Stimulated activated CD4-positive, alpha-beta T cell treated with anti-CD3 and anti-CD28 coated beads, Interleukin-2, amount 100 ng/mL, for 4 hours (primary cell): Measurements from ENCODE around the gene RNF151.
"Not testable (repeated sequence)": the region's sequence is repeated elsewhere in the genome, so short reads cannot be mapped to it uniquely, and the experiment has no call there.

Experiments used
- DNase-seq: peaks from one replicate; pipeline ENCODE4 v3.0.0-alpha.2; 2020; ENCODE audit warnings: low read depth

RNF151 gene, protein sequence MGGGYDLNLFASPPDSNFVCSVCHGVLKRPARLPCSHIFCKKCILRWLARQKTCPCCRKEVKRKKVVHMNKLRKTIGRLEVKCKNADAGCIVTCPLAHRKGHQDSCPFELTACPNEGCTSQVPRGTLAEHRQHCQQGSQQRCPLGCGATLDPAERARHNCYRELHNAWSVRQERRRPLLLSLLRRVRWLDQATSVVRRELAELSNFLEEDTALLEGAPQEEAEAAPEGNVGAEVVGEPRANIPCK

DNA sequence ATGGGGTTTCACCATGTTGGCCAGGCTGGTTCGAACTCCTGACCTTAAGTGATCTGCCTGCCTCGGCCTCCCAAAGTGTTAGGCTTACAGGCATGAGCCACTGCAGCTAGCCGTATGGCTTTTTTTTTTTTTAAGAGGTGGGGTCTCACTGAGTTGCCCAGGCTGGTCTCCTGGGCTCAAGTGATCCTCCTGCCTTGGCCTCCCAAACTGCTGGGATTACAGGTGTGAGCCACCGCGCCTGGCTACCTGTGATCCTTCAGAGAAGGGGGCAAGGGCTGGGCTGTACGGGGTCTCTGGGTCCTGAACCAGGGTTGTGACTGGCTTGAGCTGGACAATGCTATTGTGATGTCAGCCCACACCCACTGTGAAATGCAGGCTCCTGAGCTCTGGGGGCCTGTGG is at the start of gene RNF151:
RNF151 (plus strand) TSS at position 397 of the 400 bp plus-strand sequence. CDS start 26 bp downstream, outside the sequence.
- DNase-seq, result no peak

DNA sequence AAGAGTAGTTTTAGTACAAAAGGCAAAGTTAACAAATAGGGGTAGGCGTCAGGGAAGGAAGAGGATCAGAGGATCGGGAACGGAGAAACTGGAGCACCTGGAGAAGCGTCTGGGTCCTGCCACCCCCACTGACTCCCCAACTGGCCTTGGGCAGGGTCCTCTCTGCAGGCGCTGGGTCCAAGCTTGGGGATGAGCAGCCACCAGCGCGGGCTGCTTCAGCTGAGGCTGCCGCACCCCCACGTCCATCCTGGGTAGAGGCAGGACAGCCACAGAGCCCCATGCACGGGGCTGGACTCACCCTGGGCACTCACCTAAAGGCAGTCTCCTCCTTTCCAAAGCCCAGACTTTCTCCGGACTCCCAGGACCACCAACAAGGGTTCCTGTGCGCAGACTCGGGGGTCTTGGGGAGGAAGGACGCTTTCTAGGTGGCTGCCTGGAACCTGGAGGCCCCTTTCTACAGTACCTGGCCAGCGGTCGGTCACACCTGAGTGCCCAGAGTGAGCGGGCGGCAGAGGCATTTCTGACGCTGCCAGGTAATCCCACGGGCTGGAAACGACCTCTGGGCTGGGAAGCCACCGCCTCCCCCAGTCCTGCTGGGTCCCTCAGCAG is 49.5 kb upstream of the RNF151 start:
- DNase-seq, result no peak

DNA sequence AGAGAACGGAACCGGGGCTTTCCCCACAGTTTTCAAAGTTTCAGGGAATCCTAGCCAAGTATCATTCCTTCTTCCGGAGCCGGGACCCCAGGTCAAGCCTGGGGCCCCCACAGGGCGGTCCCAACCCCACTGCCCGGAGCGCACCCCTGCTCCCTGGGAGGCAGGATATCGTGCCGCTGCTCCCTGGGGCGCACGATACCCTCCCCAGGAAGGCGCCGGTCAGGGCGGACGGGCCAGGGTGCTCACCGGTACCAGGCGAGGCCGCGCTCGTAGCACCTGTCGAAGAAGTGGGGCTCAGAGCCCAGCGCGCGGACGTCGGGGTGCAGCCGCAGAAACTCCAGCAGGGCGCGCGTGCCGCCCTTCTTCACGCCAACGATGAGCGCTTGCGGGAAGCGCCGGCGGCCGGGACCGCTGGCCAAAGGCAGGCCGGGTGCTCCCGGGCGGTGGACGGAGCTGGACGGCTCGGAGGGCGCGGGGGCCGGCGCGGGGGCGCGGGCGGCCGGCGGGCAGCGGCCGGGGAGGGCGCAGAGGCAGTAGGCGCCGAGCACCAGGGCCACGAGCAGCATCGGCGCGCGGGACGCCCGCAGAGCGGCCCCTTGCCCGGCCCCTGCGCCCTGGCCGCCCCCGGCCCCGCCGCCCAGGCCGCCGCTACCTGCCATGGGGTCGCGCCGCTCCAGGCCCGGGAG is 48.8 kb upstream of the RNF151 start:
- no peak for DNase-seq

DNA sequence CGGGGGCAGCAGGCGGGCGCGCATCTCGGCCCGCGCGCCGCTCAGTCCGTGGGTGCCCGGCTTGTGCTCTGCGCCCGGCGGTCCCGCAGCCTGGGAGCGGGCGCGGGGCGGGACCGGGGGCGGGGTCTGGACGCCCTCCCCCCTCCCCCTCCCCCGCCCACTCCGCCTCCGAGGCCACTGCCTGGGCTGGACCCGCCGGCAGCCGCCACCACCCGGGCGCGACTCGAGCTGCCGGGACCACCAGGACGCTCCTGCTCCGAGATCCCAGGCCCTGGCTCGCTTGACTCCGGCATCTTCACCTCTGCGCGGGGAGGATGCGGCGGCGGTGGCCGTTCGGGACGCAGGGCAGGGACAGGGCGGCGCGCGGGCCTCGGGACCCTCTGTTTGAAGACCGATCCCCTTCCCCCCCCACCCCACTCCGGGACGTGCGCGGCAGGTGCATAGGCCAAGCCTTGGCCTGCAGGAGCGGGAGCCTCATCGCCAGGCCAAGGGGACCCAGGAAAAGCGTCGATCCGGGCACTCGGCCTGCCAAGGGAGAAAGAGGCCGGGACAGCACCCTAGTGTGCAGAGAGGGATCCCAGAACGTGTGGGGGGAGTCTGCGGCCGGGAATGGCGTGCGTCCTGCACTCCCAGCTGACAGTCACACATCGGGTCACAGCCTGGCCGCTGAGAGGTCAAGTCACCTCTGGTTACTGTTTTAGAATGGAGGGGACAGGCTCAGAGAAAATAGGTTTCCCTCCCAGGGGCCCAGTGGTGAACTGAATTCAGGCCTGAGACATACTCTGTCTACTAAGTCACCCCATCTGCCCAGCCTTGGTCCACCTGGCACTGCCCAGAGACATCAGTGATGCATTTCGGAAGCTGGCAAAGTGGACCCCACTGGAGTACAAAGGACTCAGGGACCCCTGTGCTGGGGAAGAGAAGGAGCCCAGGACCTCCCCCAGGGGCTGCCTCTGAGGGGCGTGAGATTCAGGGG is 48.0 kb upstream of the RNF151 start, which contains the start of gene HS3ST6:
HS3ST6 (minus strand) TSS at position 65 of the 976 bp plus-strand sequence. CDS start 92 bp downstream, outside the sequence.
- no peak for DNase-seq

DNA sequence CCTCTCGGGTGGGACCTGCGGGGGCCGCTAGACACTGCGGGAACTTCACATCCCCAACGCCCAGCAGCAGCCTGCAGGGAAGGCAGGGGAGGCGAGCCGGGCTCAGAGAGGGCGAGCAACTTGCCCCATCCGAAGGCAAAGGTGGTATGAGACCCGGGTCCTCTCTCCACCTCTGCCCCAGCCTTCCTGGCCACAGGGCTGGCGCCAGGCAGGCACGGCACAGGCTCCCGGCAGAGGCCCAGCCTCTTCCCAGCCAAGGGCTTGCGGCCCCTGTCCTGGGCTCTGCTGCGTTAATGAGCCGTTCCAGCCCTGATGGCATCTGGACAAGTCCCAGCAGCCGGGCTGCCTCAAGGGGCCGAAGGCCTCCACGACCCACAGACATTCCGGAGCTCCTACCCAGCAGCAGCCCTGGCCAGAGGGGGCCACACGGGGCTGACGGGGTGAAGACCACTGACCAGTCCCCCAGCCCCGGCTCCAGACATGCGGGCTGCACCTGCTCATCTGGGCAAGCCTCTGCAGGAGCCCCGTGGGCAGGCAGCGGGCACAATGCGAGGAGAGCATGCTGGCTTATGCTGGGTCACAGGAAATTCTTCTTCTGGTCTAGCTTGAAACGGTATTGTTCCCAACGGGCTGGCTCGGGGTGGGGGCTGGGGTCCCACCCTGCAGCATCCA is 47.2 kb upstream of the RNF151 start:
- no peak for DNase-seq

DNA sequence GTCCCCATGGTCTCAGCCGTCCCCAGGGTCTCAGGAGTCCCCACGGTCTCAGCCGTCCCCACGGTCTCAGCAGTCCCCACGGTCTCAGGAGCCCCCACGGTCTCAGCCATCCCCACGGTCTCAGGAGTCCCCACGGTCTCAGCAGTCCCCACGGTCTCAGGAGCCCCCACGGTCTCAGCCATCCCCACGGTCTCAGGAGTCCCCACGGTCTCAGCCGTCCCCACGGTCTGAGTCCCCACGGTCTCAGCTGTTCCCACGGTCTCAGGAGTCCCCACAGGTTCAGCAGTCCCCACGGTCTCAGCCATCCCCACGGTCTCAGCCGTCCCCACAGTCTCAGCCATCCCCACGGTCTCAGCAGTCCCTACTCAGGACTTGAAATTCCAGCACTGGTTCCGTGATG is 46.5 kb upstream of the RNF151 start:
- DNase-seq, result not testable (repeated sequence)

DNA sequence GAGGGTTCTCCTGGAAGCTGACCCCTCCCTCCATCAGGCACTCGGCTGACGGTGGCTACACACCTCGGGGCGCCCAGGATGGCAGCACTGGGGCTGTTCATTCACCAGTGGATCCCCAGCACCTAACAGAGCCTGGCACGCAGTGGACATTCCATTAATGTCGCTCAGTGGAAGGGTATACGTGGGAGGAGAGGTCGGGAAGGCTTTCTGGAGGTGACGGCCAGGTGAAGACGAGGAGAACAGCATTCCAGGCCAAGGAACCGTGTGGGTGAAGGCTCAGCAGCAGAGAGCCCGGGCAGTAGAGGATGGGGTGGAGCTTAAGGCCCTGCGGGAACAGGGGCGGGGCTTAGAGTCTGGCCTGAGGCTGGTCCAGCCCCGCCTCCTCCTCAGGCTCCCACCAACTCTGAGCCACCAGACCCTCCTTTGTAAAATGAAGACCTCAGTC is 45.9 kb upstream of the RNF151 start:
- DNase-seq, result no peak

DNA sequence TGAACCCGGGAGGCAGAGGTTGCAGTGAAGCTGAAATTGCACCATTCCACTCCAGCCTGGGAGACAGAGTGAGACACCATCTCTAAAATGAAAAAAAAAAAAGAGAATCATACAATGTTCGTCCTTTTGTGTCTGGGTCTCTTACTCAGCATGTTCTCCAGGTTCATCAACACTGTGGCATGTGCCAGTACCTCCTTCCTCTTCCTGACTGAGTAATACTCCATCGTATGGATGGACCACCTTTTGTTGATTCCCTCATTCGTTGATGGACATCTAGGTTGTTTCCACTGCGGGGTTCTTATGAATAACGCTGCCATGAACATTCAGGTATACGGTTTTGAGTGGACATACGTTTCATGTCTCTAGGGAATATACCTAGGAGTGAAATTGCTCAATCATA is 44.3 kb upstream of the RNF151 start:
- DNase-seq, result no peak

DNA sequence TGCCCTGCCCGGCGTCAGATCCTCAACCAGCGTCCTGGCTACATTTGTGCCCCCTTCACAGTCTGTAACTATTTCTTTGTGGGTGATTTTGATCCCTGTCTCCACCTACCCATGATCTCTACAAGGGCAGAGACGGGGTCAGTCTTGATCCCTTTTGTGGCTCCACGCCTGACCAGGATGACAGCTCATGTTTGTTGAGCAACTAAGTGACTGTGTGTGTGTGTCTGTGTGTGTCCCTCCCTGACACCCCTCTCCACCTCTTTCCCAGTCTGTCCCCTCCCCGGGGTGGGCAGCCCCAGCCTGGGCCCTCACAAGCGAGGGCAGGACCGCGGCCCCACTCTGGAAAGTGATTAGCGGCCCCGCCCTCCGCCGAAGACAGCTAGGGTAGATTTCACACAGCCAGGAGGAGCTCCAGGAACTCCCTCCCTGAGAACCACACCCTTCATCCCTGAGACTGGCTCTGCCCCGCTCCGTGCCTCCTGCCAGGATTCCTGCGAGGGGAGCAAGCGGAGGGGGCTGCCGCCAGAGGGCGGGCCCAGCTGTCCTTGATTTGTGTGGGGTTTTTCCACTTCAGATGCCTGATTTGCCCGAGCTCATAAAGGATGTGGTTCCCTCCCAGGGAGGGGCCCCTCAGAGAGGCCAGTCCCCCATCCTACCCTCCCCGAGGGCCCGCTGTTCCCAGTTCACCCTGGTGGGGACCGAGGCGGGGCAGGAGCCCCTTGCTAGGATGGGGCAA is 43.2 kb upstream of the RNF151 start:
- no peak for DNase-seq

DNA sequence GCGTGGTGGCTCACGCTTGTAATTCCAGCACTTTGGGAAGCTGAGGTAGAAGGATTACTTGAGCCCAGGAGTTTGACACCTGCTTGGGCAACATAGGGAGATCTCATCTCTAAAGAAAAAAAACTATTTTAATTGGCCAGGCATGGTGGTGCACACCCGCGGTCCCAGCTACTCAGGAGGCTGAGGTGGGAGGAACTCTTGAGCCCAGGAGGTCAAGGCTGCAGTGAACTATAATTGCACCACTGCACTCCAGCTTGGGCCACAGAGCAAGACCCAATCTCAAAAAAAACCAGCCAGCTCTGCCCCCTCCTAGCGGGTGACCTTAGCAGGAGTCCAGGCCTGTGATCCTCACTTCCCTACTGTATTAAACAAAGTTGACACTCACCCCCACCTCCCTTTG is 42.6 kb upstream of the RNF151 start:
- no peak for DNase-seq

DNA sequence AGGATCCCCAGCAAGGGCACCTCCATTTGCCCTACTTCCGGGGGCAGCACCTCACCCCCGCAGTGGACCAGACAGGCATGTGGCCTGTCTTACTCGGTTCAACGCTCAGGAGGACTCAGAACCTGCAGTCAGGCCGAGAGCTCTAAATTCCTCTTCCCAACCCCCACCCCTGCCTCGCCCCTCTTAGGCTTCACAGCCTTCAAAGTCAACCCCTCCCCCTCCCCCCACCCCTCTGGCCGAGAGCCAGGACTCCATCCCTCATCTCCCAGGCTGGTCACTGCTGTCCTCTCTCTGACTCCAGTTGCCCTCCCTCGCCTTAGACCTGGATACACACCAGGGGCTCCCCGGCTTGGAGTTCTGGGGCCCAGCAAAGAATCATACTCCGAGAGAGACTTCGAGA is 40.4 kb upstream of the RNF151 start:
- DNase-seq, result no peak

DNA sequence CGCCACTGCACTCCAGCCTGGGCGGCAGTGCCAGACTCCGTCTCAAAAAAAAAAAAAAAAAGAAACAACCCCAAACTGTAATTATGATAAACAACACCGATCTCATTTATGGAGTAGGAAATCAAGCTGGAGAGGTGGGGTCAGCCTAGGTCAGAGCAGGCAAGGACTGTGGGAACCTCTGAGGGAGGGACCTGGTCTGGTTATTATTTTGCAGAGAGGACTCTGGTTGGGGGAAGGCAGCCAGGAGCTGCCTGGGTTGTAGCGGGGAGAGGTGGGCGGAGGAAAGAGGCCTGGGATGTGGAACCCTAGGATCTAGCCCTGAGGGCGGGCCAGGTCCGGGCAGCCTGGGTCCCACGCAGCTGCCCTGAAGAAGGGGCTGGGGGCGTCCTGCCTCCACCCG is 37.6 kb upstream of the RNF151 start:
- no peak for DNase-seq

DNA sequence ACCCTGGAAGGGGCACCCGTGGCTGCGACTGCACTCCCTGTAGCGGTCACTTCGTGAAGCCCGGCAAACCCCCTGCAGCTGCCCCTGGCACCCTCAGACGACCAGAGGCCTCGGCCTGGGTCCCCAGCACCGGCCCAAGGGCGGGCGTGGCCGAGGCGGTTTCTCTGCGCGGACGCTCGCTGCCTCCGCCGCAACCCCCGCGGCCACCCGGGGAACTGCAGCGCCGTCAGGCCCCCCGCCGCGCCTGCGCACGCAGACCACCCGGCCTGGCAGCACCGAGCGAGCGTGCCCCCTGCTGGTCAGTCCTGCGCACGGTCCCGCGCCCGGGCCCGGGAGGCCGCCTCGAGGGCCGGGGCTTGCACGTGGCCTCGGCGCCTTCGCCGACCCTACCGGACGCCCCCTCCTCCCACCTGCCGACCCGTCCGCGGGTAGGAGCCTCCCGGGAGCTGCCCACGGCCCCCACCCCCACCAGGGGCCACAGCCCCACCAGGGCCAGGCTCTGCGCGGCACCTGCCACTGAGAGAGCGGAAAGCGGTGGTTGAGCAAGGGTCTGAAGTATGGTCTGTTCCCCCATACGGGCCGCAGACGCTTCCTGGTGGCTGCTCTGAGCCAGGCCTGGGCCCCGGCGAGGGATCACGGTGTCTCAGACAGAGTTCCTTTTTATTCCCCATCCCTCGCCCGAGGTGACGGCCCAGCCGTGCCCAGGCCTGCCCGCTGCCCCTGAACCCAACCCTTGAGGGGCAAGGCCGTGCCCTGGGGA is 36.9 kb upstream of the RNF151 start:
- DNase-seq, result peak; percentile 85

DNA sequence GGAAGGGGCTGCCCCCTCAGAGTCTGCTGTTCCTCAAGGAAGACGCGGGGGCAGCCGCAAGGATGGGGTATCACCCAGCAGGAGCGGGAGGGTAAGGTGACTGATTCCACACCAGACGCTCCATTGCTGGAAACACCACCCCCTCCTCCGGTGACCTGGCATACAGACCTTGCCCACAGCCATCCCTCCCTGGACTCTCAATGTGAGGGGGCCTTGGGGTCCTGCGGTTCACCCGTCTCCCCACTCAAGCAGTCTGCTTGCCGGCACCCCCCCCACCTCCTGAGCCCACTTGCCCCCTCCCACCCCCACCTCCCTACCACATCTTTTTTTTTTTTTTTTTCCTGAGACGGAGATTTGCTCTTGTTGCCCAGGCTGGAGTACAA is 36.3 kb upstream of the RNF151 start:
- DNase-seq, result no peak

DNA sequence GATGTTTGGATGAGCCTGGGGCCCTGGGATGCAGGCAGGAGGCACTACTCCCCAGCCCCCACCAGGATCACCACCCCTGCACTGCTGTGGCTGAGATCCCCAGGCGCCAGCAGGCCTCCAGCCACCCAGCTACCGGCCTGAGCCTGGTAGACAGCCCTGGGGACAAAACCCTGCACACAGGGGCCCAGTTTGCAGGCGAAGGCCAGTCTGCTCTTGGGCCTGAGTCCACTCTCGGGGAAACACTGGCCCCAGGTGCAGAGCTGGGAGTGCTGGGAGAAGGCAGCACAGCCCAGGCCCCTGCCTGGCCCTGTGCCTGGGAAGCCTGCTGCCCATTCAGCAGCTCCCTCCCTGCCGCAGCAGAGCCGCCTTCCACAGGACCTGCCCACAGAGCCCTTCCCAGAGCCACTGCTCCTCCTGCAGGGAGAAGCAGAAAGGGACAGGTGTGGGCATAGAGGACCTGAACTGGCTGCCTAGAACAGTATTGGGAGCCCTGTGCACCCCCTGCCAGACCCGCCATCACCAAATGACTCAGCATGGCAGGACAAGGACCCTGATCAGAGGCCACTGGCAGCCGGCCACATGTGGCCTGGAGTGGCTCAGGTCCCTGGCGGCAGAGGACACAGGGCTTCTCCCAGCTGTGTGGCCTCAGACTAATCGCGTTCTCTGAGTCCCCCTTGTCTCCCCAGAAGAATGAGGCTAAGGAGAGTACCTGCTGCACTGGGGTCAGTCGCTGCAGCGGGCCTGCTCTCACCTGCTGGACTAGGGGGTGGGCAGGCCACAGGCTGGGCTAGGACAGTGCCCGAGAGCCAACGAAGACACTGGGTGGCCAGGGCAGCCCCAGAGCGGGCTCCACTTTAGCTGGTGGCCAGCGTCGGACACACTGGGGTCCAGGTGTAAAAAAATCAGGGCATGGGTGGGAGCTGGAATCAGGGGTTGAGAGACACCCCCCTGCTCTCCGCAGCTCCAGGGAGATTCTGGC is 34.3 kb upstream of the RNF151 start:
- no peak for DNase-seq

DNA sequence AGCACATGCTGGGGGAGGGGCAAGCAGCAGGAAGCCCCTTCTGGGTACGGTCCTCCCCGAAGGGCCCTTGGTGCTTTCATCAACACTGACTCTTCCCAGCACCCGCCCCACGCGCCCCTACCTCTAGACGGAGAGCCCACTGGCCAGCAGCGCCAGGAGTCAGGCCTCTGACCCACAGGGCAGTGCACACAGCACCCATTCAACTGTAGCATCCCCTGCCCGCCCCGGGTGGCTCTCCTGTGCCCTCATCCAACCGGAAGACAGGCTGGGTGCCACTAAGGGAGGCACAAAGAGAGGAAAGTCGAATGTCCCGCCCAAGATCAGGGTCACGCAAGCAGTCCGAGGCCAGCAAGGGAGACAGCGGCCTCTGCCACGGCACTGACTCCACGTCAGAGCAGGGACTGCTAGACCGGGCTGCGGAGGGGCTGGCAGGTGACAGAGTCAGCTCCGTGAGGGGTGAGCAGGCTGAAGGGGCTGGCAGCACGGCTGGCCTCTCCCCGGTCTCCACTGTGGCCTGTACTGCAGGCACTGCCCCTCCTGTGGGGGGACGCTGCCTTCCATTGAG is 33.5 kb upstream of the RNF151 start:
- DNase-seq, result no peak

DNA sequence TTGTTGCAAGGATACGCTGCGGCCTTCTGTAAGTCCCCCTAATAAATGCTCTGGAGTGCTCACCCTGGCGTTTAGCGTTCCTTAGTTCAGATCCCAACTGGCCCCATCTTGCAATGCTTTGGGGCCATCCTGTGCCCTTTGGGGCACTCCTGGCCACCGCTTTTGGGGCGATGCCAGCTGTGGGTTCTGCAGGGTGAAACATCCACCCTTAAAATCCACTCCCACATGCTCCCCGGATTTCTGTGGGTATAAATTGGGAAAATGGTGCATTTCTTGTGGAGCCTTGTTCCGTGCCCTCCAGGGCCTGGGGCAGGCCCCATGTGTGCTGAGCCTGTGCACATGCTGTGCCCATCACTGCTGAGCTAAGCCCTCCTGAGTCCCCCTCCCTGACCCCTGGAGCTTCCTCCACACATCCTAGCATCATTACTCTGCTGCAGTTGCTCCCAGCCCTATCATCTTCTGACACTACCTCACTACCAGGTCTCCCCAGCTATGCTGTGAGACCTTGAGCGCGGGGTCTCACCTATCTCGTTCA is 29.6 kb upstream of the RNF151 start:
- no peak for DNase-seq

DNA sequence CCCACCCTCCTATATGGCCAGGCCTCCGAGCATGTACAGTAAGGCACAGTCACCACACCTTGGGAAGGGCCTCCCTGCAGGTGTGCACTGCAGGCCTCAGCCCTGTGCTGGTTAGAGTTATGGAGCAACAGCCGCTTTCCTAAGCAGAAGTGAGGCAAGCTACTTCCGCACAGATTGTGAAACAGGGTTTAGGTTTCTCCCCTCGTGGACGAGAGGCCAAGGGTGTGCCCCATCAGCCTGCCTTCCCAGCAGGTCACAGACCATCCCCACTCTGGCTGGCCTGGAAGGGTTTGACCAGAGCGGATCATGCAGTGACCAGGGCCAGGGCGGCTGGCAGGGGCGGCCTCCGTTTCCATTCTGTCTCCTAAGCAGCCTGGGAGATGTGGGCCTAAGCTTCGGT is 28.3 kb upstream of the RNF151 start:
- DNase-seq, result no peak
